C4-2B (cell line): ENCODE measurements around the gene ACTR6.

Experiments used
- CTCF ChIP-seq: fragments of 450-650 bp; conservative IDR thresholded peaks from 2 replicates; pipeline ENCODE4 v1.5.1; 2017; ENCODE audit warnings: mild to moderate bottlenecking
- ZFX ChIP-seq: fragments of 450-650 bp; IDR thresholded peaks from 2 replicates; pipeline ENCODE4 v1.6.1; 2017

GRCh38 chr12:100268835-100269564 lies 68.4 kb downstream of the ACTR6 start:
- no peak for TF ChIP-seq CTCF
- no peak for TF ChIP-seq ZFX
